GM19452 (cell line): ENCODE data around the gene WDR87.
"Not testable (repeated sequence)": the region's sequence is repeated elsewhere in the genome, so short reads cannot be mapped to it uniquely, and the experiment has no call there.

Experiments
- ATAC-seq: cut with Tn5 transposase; IDR thresholded peaks from one replicate; pipeline ENCODE4 v1.9.1; 2021; ENCODE audit not compliant: unreplicated experiment

Gene WDR87

DNA sequence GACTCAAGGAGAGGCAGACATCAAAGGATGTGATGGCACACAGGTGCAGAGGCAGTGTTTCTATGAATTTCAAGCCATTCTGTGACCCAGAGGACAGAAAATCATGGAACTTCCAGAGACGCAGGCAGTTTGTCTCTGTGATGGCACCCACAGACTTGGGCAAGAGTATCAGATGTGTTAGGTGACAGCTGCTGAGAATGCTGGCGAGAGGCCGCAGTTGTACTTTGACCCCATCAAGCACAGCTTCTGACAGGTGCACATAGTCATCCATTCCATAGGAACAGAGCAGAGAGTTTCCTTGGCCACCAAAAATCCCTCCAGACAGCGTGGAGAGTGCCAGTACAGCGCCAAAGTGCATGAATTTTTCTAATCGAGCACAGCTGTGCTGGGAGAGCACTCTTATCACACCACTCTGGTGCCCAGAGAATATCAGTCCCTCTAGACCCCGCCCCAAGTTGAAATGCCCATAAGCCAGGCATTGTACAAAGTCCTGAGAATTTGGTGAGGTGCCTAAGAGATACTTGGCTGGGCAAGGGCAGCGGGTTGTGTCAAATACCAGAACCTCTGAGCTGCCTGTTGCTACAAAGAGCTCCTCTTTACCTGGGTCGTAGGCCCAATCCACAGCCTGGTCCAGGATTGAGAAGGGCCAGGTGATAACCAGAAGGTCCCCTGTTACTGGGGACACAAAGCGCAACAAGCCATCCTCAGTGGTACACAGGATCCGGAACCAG is 12.4 kb downstream of the WDR87 start:
- ATAC-seq = no peak

DNA sequence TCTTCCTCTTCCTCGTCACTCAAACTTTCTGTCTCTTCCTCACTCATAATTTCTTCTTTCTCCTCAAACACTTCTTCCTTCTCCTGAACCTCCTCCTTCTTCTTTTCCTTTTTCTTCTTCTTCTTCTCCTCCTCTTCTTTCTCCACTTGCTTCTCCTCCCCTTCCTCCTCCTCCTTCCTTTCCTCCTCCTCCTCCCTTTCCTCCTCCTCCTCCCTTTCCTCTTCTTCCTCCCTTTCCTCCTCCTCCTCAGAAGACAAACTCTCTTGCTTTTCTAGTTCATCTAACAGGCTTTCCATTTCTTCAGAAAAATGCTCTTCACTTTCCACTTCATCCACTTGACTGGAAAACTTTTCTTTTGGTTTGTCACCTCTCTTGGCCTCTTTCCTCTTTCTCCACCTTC is 19.8 kb downstream of the WDR87 start:
- no peak for ATAC-seq

DNA sequence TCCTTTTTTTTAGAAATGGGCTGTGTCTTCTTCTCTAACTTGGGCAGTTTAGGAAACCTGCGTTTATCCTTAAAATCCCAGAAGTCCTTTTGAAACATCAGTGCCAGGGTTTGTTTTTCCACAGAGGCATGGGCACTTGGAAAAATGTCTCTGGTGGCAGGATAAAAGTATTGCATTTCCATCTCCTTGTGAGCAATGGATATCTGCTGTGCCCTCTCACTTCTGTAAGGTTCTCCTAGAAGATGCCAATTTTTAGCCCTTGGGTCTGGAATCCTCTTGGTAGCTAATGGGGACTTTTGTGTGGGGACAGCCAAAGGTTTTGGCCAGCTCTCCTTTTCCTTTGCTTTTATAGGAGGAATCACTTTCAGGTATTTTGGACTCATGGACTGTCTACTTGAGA is 21.0 kb downstream of the WDR87 start:
- ATAC-seq = no peak

- no peak for ATAC-seq
Measured at GRCh38 chr19:37877147-37877546, 29.2 kb downstream of the WDR87 start.

- no peak for ATAC-seq
Measured at GRCh38 chr19:37876032-37876431, 30.4 kb downstream of the WDR87 start.

- no peak for ATAC-seq
Measured at GRCh38 chr19:37874784-37875183, 31.6 kb downstream of the WDR87 start.

DNA sequence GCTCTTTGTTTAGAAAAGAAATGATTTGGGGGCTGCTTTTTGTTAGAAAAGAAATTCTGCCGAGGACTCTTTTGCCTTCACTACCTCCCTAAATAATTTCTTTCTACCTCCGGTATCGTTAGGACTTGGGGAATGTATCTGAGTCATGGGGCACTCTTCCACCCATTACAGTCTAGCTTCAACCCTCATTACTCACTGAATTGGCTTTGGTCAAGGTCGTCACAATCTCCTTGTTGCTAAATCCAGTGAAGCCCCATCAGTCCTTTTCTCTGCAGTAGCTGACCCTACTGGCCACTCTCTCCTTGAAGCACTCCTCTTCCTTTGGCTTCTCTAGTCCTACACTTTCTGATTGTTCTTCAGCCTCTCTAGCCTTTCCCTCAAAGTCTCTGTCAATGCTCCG is 34.0 kb downstream of the WDR87 start:
- ATAC-seq = no peak

- no peak for ATAC-seq
Measured at GRCh38 chr19:37869766-37870340, 36.5 kb downstream of the WDR87 start.

GRCh38 chr19:37867831-37868230 is 38.6 kb downstream of the WDR87 start:
- no peak for ATAC-seq

GRCh38 chr19:37865930-37866329 is 40.5 kb downstream of the WDR87 start:
- ATAC-seq = not testable (repeated sequence)

DNA sequence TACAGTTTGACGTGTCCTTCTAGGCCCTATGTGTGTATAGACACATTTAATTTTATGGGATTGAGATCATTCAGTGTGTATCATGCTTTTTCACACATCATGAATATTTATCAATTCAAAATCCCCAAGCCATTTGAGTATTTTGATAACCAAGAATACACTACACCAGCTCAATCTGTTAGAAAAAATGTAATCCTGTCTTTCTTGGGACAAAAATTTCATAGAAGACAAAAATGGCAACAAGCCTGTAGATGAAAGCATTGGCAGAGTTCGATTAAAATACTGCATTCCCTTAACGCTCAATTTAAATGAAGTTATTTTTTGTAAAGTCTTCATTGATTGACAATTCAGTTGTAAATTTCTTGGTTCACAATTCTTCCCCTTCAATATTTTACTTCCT is 41.9 kb downstream of the WDR87 start:
- no peak for ATAC-seq

DNA sequence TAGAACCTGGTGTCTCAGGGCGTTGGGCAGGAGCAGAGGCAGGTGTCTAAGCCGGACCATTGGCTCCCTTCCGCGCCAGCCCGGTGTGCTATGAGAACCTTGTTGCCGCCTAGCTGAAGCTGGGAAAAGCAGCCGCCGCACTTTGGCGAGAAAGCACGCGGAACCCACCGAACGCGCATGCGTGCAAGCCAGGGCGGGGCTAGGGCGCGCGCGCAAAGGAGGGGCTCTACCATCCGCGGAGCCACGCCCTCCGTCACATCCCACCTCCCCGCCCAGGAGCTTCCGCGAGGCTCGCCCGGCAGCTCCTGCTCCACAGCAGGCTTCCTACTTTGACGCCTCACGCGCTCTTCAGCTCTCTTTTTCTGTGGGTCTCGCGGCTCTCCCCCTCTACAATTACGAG is 51.3 kb downstream of the WDR87 start:
- ATAC-seq = no peak

DNA sequence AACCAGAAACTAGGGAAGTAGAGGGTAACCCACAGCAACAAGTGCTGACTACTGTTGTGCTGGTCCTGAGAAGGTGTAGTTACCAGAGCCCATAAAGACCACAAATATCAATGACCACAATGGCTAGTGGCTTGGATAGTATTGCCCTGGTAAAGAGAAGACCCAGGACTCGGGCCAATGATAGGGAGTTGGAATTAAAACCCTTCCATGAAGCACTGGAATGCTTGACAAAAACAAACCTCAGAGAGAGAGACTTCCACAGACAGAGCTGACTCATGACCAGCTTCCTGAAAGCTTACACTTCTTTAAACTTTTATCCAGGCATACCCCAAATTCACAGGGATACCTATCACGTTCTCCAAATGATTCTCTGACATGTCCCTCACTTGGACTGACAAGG is 60.5 kb downstream of the WDR87 start:
- ATAC-seq = no peak
